Uterus (tissue), 2 donors: ENCODE measurements around the gene ARF6.

Experiments
- CTCF ChIP-seq, 4 experiments: fragments of 200-600 bp in 2 of 4; fragments of 450-650 bp in 2 of 4; sonication (generic) in 2 of 4; IDR thresholded peaks; one replicate each; pipeline ENCODE4 v1.5.1; 2016 to 2019; ENCODE audit warnings: antibody characterized with exemption in 4 of 4, mild to moderate bottlenecking in 2 of 4, moderate library complexity in 1 of 4
- POLR2A ChIP-seq, 2 donors: fragments of 450-650 bp; IDR thresholded peaks; one replicate each; pipeline ENCODE4 v1.6.1; 2016; ENCODE audit warnings: antibody characterized with exemption in 2 of 2, mild to moderate bottlenecking in 1 of 2, moderate library complexity in 1 of 2

- TF ChIP-seq CTCF (IDR thresholded peaks at IDR 0.05) (no peak), POLR2A (IDR thresholded peaks at IDR 0.05) (no peak)
Measured at GRCh38 chr14:49904270-49904669, 11.4 kb downstream of the ARF6 start.
